Kidney (tissue), 14 donors: ENCODE results near the gene DSG4. TPM values are rescaled to one million over a fixed set of nuclear protein-coding genes. Genes with fewer than 3 reads are reported as not detected.
A peak's percentile ranks its signal among the peaks of the same experiment; 100 is the strongest.

ENCODE experiments used
- DNase-seq, 5 donors: peaks; one replicate each; pipeline ENCODE4 v3.0.0-alpha.2; 2013 to 2020
- FAIRE-seq: peaks from 2 replicates; lab custom pipeline; 2012; peaks lifted over from hg19 to GRCh38; lab: Jason Lieb, UNC
- H3K27ac ChIP-seq, 2 donors: one replicate each; pipeline ENCODE4 v1.7.0; 2013; ENCODE audit warnings: low read depth in 2 of 2, low read length in 2 of 2, inconsistent platforms in 1 of 2
- H3K27me3 ChIP-seq: one replicate; pipeline ENCODE4 v1.7.1; 2013; ENCODE audit warnings: low read length, inconsistent platforms; ENCODE audit not compliant: control insufficient read depth, insufficient read depth
- H3K36me3 ChIP-seq, 3 donors: one replicate each; pipeline versions ENCODE4 v1.7.0 to v1.7.1; 2013; ENCODE audit warnings: low read length in 3 of 3, control low read depth in 1 of 3, inconsistent platforms in 1 of 3; ENCODE audit not compliant: insufficient read depth in 3 of 3, control insufficient read depth in 2 of 3
- H3K4me1 ChIP-seq, 3 donors: one replicate each; pipeline versions ENCODE4 v1.7.0 to v1.7.1; 2013; ENCODE audit warnings: low read length in 3 of 3, inconsistent platforms in 1 of 3, low read depth in 1 of 3; ENCODE audit not compliant: control insufficient read depth in 2 of 3, insufficient read depth in 2 of 3
- H3K4me3 ChIP-seq, 3 donors: one replicate each; pipeline versions ENCODE4 v1.7.0 to v1.8.1; 2013; ENCODE audit warnings: low read length in 3 of 3, control low read depth in 1 of 3, inconsistent platforms in 1 of 3
- H3K9ac ChIP-seq, 3 donors: one replicate each; pipeline versions ENCODE4 v1.7.0 to v1.7.1; 2013; ENCODE audit warnings: low read length in 3 of 3, control low read depth in 1 of 3, inconsistent platforms in 1 of 3
- H3K9me3 ChIP-seq, 3 donors: one replicate each; pipeline versions ENCODE4 v1.7.0 to v1.7.1; 2013; ENCODE audit warnings: low read length in 3 of 3, control low read depth in 1 of 3, inconsistent platforms in 1 of 3; ENCODE audit not compliant: control insufficient read depth in 2 of 3, insufficient read depth in 1 of 3
- intact Hi-C: fragments of 100-400 bp; cut with DNase I; formaldehyde crosslinking; loops from one replicate; pipeline ENCODE4 v1.11.1; 2022
- polyA plus RNA-seq: library from polyadenylated mRNA; stranded (reverse); fragments of 350-450 nt; fragmentation: Illumina TruSeq; extraction: RNeasy Lipid Tissue Mini Kit (QIAGEN cat#74804); gene quantifications from one replicate; pipeline ENCODE4 v1.2.3, GENCODE V29; 2014; ENCODE audit warnings: low read depth, low replicate concordance; ENCODE audit not compliant: insufficient read depth
- total RNA-seq: library from RNA; stranded (reverse); fragmentation: NEBNext Ultra II Directional; extraction: Animal tissue kit (Norgen Biotek cat#: 25700); gene quantifications from one replicate; pipeline ENCODE4 v1.2.1, GENCODE V29; 2021
- TF ChIP-seq, protein P1 (sequence below): IDR thresholded peaks from 3 replicates; pipeline ENCODE4 v1.5.1; 2012; ENCODE audit warnings: mild to moderate bottlenecking, moderate library complexity, borderline replicate concordance; ENCODE audit not compliant: insufficient read depth; ENCODE audit errors: extremely low read depth
- donor health status: control.
- donor health status: control.
- donor health status: control.
- donor health status: control.
- donor health status: control.
- donor health status: DM: yes; HTN: yes; CAD: no.
- donor health status: Normal renal cell carcinoma (clear cell type).

DSG4 gene
- total and polyA plus RNA-seq, 2 donors from 2014 or later = not detected

DNA sequence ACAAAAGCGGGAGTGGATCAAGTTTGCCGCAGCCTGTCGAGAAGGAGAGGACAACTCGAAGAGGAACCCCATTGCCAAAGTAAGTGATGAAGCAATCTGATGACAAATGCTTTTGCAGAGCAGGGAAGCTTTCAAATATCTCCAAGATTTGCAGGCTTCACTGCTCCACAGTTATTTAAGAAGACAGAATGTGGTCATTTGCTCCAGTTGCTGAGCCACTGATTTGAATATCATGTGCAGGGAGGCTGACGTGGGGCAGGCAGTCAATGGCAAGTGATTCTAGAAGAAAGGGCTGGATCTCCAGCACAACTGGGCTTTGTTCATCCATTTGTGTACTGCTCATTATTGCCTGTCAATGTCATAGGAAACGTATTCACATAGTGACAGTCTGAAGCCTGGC lies 10.2 kb downstream of the DSG4 start:
- peak in 3 of 5 donors; percentile 19 to 64 (median 59) for DNase-seq
- TF ChIP-seq, protein P1, sequence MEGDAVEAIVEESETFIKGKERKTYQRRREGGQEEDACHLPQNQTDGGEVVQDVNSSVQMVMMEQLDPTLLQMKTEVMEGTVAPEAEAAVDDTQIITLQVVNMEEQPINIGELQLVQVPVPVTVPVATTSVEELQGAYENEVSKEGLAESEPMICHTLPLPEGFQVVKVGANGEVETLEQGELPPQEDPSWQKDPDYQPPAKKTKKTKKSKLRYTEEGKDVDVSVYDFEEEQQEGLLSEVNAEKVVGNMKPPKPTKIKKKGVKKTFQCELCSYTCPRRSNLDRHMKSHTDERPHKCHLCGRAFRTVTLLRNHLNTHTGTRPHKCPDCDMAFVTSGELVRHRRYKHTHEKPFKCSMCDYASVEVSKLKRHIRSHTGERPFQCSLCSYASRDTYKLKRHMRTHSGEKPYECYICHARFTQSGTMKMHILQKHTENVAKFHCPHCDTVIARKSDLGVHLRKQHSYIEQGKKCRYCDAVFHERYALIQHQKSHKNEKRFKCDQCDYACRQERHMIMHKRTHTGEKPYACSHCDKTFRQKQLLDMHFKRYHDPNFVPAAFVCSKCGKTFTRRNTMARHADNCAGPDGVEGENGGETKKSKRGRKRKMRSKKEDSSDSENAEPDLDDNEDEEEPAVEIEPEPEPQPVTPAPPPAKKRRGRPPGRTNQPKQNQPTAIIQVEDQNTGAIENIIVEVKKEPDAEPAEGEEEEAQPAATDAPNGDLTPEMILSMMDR = no peak
- FAIRE-seq = no peak
- Histone ChIP-seq H3K27me3 (no peaks in the 10 kb centered on the region), H3K27ac (no peak overlapping the region), H3K36me3 (no peaks in the 10 kb centered on the region), H3K9me3 (no peaks in the 10 kb centered on the region), H3K9ac (no peak overlapping the region), H3K4me3 (no peak overlapping the region), H3K4me1 (no peaks in the 10 kb centered on the region)
- intact Hi-C loops = no loop called here

- H3K27me3 ChIP-seq = no peaks in the 10 kb centered on the region
- no peaks in the 10 kb centered on the region for H3K36me3 ChIP-seq
- H3K27ac ChIP-seq = no peak overlapping the region
- TF ChIP-seq, protein P1 = no peak
- no peak for FAIRE-seq
- intact Hi-C loops = no loop called here
- no peaks in the 10 kb centered on the region for H3K9me3 ChIP-seq
- H3K9ac ChIP-seq = no peak overlapping the region
- no peaks in the 10 kb centered on the region for H3K4me1 ChIP-seq
- no peak for DNase-seq
- no peak overlapping the region for H3K4me3 ChIP-seq
Observed at GRCh38 chr18:31393286-31393685, 16.7 kb downstream of the DSG4 start.

DNA sequence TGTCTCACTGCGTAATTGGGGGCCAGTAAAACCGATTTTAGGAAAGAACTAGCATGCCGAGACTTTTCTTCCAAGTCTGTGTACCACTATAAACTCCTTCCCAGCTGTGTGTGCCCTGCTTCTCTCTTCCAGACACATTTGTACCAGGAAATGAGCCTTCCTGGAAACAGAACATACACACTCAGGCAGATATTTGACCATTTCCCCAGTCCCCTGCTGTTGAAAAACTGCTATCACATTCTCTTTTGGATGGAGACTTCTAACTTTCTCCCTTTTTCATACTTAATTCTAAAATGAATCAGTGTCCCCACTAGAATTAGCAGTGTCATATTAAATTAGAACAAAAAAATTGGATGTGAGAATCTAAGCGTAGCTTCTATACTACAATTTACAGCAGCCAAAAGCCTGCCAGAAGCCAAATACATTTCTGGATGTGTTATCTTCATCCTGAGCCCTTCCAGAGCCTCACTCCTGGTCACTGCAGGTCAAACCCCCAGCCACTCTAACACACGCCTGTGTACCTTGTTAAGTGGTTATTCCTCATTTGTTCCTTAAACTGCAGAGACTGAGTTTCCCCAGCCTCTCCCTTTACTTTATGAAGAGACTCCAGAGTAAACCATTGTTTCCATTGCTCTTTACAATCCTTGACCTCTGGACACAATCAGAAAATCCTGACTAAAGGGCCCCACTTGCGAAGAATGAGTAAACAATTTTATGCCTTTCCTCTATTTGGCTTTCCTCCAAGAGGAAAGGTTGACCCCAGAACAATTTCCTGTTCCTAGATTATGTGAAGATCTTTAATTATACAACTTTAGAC lies 20.4 kb downstream of the DSG4 start:
- DNase-seq = no peak
- FAIRE-seq = no peak
- H3K27ac ChIP-seq = no peak overlapping the region
- TF ChIP-seq, protein P1 = no peak
- intact Hi-C loops = no loop called here
- no peak overlapping the region for H3K4me3 ChIP-seq
- no peak overlapping the region for H3K9ac ChIP-seq
- no peaks in the 10 kb centered on the region for H3K36me3 ChIP-seq
- H3K9me3 ChIP-seq = no peaks in the 10 kb centered on the region
- H3K27me3 ChIP-seq = no peaks in the 10 kb centered on the region
- H3K4me1 ChIP-seq = peaks cover 0 to 2% (median 0%) of the 10 kb centered on the region in 3 donors
